Keratinocyte (primary cell): Measurements from ENCODE around the gene INPP4B. TPM values are rescaled to one million over a fixed set of nuclear protein-coding genes. Genes with fewer than 3 reads are reported as not detected.

Source experiments
- DNase-seq: peaks from one replicate; pipeline ENCODE4 v3.0.0-alpha.2; 2011; ENCODE audit warnings: low read depth, missing footprints, low spot score
- FAIRE-seq: peaks from 2 replicates; lab custom pipeline; 2011; peaks lifted over from hg19 to GRCh38; lab: Jason Lieb, UNC
- H2AFZ ChIP-seq: 2 replicates; pipeline ENCODE4 v1.6.0; 2012; ENCODE audit warnings: low read length, control low read depth, inconsistent platforms; ENCODE audit not compliant: control insufficient read depth
- H3K27ac ChIP-seq: 2 replicates; pipeline ENCODE4 v1.5.1; 2011; ENCODE audit warnings: low read length; ENCODE audit not compliant: control insufficient read depth, insufficient read depth
- H3K27me3 ChIP-seq: 3 replicates; pipeline ENCODE4 v1.6.0; 2011; ENCODE audit warnings: low read length; ENCODE audit not compliant: control insufficient read depth, insufficient read depth; ENCODE audit errors: extremely low read depth
- H3K36me3 ChIP-seq, 2 experiments: 2 replicates in 1 of 2; 3 replicates in 1 of 2; pipeline ENCODE4 v1.5.1; 2011; ENCODE audit warnings: low read length in 2 of 2, mild to moderate bottlenecking in 1 of 2; ENCODE audit not compliant: control insufficient read depth in 2 of 2, insufficient read depth in 2 of 2; ENCODE audit errors: extremely low read depth in 1 of 2
- H3K4me1 ChIP-seq: 3 replicates; pipeline ENCODE4 v1.5.1; 2011; ENCODE audit warnings: low read length; ENCODE audit not compliant: control insufficient read depth, insufficient read depth; ENCODE audit errors: extremely low read depth
- H3K4me2 ChIP-seq: 3 replicates; pipeline ENCODE4 v1.6.0; 2011; ENCODE audit warnings: low read depth, low read length; ENCODE audit not compliant: control insufficient read depth, insufficient read depth; ENCODE audit errors: extremely low read depth
- H3K4me3 ChIP-seq, 3 experiments: fragments of 200-600 bp in 1 of 3; sonication (generic) in 1 of 3; 2 replicates in 2 of 3; 3 replicates in 1 of 3; pipeline ENCODE4 v1.5.1; 2011 to 2016; ENCODE audit warnings: low read length in 3 of 3, mild to moderate bottlenecking in 3 of 3, control low read depth in 2 of 3, inconsistent platforms in 1 of 3, low read depth in 1 of 3, mixed read lengths in 1 of 3, mixed run types in 1 of 3, moderate library complexity in 1 of 3; ENCODE audit not compliant: control insufficient read depth in 2 of 3, insufficient read depth in 2 of 3; ENCODE audit errors: extremely low read depth in 1 of 3
- H3K79me2 ChIP-seq: 2 replicates; pipeline ENCODE4 v1.6.0; 2012; ENCODE audit warnings: low read length; ENCODE audit not compliant: control insufficient read depth, insufficient read depth
- H3K9ac ChIP-seq: 3 replicates; pipeline ENCODE4 v1.6.0; 2011; ENCODE audit warnings: low read length; ENCODE audit not compliant: control insufficient read depth, insufficient read depth; ENCODE audit errors: extremely low read depth
- H3K9me1 ChIP-seq: 3 replicates; pipeline ENCODE4 v1.6.0; 2011; ENCODE audit warnings: low read length; ENCODE audit not compliant: control insufficient read depth, insufficient read depth; ENCODE audit errors: extremely low read depth
- H3K9me3 ChIP-seq: 2 replicates; pipeline ENCODE4 v1.5.1; 2012; ENCODE audit warnings: low read depth, low read length; ENCODE audit not compliant: control insufficient read depth
- H4K20me1 ChIP-seq: 3 replicates; pipeline ENCODE4 v1.6.0; 2011; ENCODE audit warnings: low read length; ENCODE audit not compliant: control insufficient read depth, insufficient read depth; ENCODE audit errors: extremely low read depth
- EZH2 ChIP-seq: IDR thresholded peaks from one replicate; pipeline ENCODE4 v1.6.1; 2012; ENCODE audit warnings: inconsistent platforms, mild to moderate bottlenecking, low read length, moderate library complexity
- dilution Hi-C: fragments of 300-500 bp; cut with MboI; formaldehyde crosslinking; loops from one replicate; pipeline ENCODE4 v1.7.0; 2020; ENCODE audit warnings: low sequenced_read_pairs; ENCODE audit not compliant: extremely low pct_ligation_motif_present
- polyA plus RNA-seq, 5 experiments: library from polyadenylated mRNA; depleted of rRNA in 3 of 5; stranded (reverse) in 3 of 5; stranded (forward) in 1 of 5; unstranded in 1 of 5; fragments of >200 nt; gene quantifications; 1 replicate in 1 of 5; 2 replicates in 3 of 5; 3 replicates in 1 of 5; pipeline versions ENCODE4 v1.2.1 to v1.2.3, GENCODE V29; 2011 to 2012; ENCODE audit warnings: missing spikeins in 2 of 5, low read depth in 1 of 5, low replicate concordance in 1 of 5
- TF ChIP-seq, protein P1 (sequence below), 3 experiments: IDR thresholded peaks in 1 of 3; conservative IDR thresholded peaks in 1 of 3; optimal IDR thresholded peaks in 1 of 3; 2 replicates in 2 of 3; 3 replicates in 1 of 3; pipeline versions ENCODE3 to v1.5.1; 2011; ENCODE audit warnings: low read length in 3 of 3, mild to moderate bottlenecking in 3 of 3, moderate library complexity in 2 of 3, control low read depth in 1 of 3, inconsistent platforms in 1 of 3; ENCODE audit not compliant: insufficient read depth in 2 of 3; ENCODE audit errors: extremely low read depth in 1 of 3

The INPP4B gene
- polyA plus RNA-seq, 1 donor (not counting 4 experiments of a cell fraction or from before 2014, with no cell fraction given): 50.2 TPM

DNA sequence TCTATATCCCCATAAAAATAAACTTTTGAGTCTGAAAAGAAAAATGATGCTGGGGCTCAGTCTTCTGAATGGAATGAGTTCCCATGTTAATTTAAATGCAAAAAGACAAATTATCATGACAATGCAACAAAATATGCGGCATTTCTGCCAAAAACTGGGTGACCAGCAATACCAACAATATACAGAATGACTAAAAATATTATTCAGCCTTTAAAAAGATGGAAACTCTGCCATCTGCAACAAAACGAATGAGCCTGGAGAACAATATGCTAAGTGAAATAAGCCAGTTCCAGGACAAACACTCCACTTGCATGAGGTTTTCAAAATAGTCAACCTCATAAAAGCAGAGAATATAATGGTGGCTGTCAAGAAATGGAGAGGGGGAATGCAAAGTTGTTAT, 651.2 kb downstream of the INPP4B start:
- TF ChIP-seq, protein P1, sequence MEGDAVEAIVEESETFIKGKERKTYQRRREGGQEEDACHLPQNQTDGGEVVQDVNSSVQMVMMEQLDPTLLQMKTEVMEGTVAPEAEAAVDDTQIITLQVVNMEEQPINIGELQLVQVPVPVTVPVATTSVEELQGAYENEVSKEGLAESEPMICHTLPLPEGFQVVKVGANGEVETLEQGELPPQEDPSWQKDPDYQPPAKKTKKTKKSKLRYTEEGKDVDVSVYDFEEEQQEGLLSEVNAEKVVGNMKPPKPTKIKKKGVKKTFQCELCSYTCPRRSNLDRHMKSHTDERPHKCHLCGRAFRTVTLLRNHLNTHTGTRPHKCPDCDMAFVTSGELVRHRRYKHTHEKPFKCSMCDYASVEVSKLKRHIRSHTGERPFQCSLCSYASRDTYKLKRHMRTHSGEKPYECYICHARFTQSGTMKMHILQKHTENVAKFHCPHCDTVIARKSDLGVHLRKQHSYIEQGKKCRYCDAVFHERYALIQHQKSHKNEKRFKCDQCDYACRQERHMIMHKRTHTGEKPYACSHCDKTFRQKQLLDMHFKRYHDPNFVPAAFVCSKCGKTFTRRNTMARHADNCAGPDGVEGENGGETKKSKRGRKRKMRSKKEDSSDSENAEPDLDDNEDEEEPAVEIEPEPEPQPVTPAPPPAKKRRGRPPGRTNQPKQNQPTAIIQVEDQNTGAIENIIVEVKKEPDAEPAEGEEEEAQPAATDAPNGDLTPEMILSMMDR (optimal IDR thresholded peaks at IDR 0.05 in 1 of 3, IDR thresholded peaks at IDR 0.05 in 1 of 3, conservative IDR thresholded peaks at IDR 0.05 in 1 of 3; ENCODE audit: extremely low read depth in 1 of 3, insufficient read depth in 2 of 3, low read length in 3 of 3): no peak
- TF ChIP-seq EZH2: no peak
- DNase-seq (no peak), FAIRE-seq (no peak)
- H3K9me1 ChIP-seq: no peaks in the 10 kb centered on the region
- H3K79me2 ChIP-seq: no peaks in the 10 kb centered on the region
- no peaks in the 10 kb centered on the region for H4K20me1 ChIP-seq
- dilution Hi-C loops: no loop called here
- no peak overlapping the region for H3K4me2 ChIP-seq
- H3K9ac ChIP-seq: no peak overlapping the region
- no peak overlapping the region for H3K4me3 ChIP-seq
- no peak overlapping the region for H2AFZ ChIP-seq
- no peaks in the 10 kb centered on the region for H3K27me3 ChIP-seq
- H3K36me3 ChIP-seq: peaks cover 10 to 11% of the 10 kb centered on the region in 2 experiments
- H3K4me1 ChIP-seq: no peaks in the 10 kb centered on the region
- no peaks in the 10 kb centered on the region for H3K9me3 ChIP-seq
- H3K27ac ChIP-seq: no peak overlapping the region

GRCh38 chr4:142191901-142192300, 654.2 kb downstream of the INPP4B start:
- FAIRE-seq (no peak), DNase-seq (no peak)
- Histone ChIP-seq H3K27ac (no peak overlapping the region), H4K20me1 (no peaks in the 10 kb centered on the region), H3K9ac (no peak overlapping the region), H3K9me1 (no peaks in the 10 kb centered on the region), H3K36me3 (peaks cover 6 to 11% of the 10 kb centered on the region in 2 experiments), H3K9me3 (no peaks in the 10 kb centered on the region), H3K27me3 (no peaks in the 10 kb centered on the region), H3K4me2 (no peak overlapping the region), H3K4me3 (no peak overlapping the region), H3K79me2 (no peaks in the 10 kb centered on the region), H3K4me1 (no peaks in the 10 kb centered on the region), H2AFZ (no peak overlapping the region)
- no peak for TF ChIP-seq EZH2
- TF ChIP-seq, protein P1 (optimal IDR thresholded peaks at IDR 0.05 in 1 of 3, IDR thresholded peaks at IDR 0.05 in 1 of 3, conservative IDR thresholded peaks at IDR 0.05 in 1 of 3; ENCODE audit: extremely low read depth in 1 of 3, insufficient read depth in 2 of 3, low read length in 3 of 3): no peak
- dilution Hi-C loops: no loop called here
